Endodermal cell (in vitro differentiated cells): ENCODE results near the gene FES. TPM values are rescaled to one million over a fixed set of nuclear protein-coding genes. Genes with fewer than 3 reads are reported as not detected.
"Not testable (repeated sequence)": the region's sequence is repeated elsewhere in the genome, so short reads cannot be mapped to it uniquely, and the experiment has no call there.

Experiments used
- DNase-seq: peaks from one replicate; pipeline ENCODE4 v3.0.0-alpha.2; 2017
- H3K27ac ChIP-seq: 2 replicates; pipeline ENCODE4 v1.5.1; 2013; ENCODE audit warnings: mild to moderate bottlenecking, low read depth, low read length, moderate library complexity
- H3K27me3 ChIP-seq: 2 replicates; pipeline ENCODE4 v1.6.1; 2013; ENCODE audit warnings: mild to moderate bottlenecking, low read length, moderate library complexity; ENCODE audit not compliant: insufficient read depth, control insufficient read depth, poor library complexity, severe bottlenecking
- H3K36me3 ChIP-seq: 2 replicates; pipeline ENCODE4 v1.7.0; 2013; ENCODE audit warnings: mild to moderate bottlenecking, low read length, moderate library complexity; ENCODE audit not compliant: control insufficient read depth, insufficient read depth
- H3K4me1 ChIP-seq: one replicate; pipeline ENCODE4 v1.7.0; 2013; ENCODE audit warnings: low read length; ENCODE audit not compliant: control insufficient read depth, insufficient read depth
- H3K4me3 ChIP-seq: 2 replicates; pipeline ENCODE4 v1.5.1; 2013; ENCODE audit warnings: mild to moderate bottlenecking, low read length, moderate library complexity
- H3K9ac ChIP-seq: 2 replicates; pipeline ENCODE4 v1.6.1; 2013; ENCODE audit warnings: mild to moderate bottlenecking, low read length, moderate library complexity; ENCODE audit not compliant: poor library complexity, severe bottlenecking; ENCODE audit errors: extremely low read depth
- H3K9me3 ChIP-seq: 2 replicates; pipeline ENCODE4 v1.6.1; 2013; ENCODE audit warnings: mild to moderate bottlenecking, low read length, moderate library complexity; ENCODE audit not compliant: control insufficient read depth
- H3K27ac Mint-ChIP-seq: 2 replicates; pipeline ENCODE4 v1.8.0; 2020; ENCODE audit warnings: mixed read lengths
- H3K27me3 Mint-ChIP-seq: 2 replicates; pipeline ENCODE4 v1.8.0; 2021; ENCODE audit warnings: mild to moderate bottlenecking, mixed read lengths; ENCODE audit not compliant: insufficient read depth
- H3K36me3 Mint-ChIP-seq: 2 replicates; pipeline ENCODE4 v1.8.0; 2020; ENCODE audit warnings: low read depth, mixed read lengths
- H3K4me1 Mint-ChIP-seq: 2 replicates; pipeline ENCODE4 v1.8.0; 2020; ENCODE audit warnings: mixed read lengths
- H3K4me3 Mint-ChIP-seq: 2 replicates; pipeline ENCODE4 v1.8.0; 2020; ENCODE audit warnings: mild to moderate bottlenecking, moderate library complexity, mixed read lengths
- H3K9me3 Mint-ChIP-seq: 2 replicates; pipeline ENCODE4 v1.8.0; 2020; ENCODE audit warnings: mild to moderate bottlenecking, mixed read lengths
- CTCF ChIP-seq: fragments of 200-600 bp; sonication (generic); conservative IDR thresholded peaks from 2 replicates; pipeline ENCODE4 v1.5.0; 2021; ENCODE audit warnings: antibody characterized with exemption, mild to moderate bottlenecking
- WGBS, 2 experiments: methylation state at CpG; one replicate each; pipeline versions ENCODE4 v1.1.5 to v1.1.7; 2013; ENCODE audit warnings: missing lambda C conversion rate in 2 of 2, mixed read lengths in 1 of 2; ENCODE audit not compliant: insufficient coverage in 1 of 2, insufficient read length in 1 of 2; 5-methylcytosine and 5-hydroxymethylcytosine counted together
- total RNA-seq, 2 donors: library from RNA; stranded (reverse); fragmentation: NEBNext Ultra II Directional in 1 of 2; extraction: Animal tissue kit (Norgen Biotek cat#: 25700) in 1 of 2; gene quantifications; 2 replicates in 1 of 2; 3 replicates in 1 of 2; pipeline ENCODE4 v1.2.1, GENCODE V29; 2021

Gene FES
- total RNA-seq, 2 donors from 2014 or later: 25.9 to 29.9 TPM

- H3K36me3 Mint-ChIP-seq: peaks cover 27% of the 10 kb centered on the region
- Histone ChIP-seq H3K27me3 (no peaks in the 10 kb centered on the region), H3K36me3 (peaks cover 20% of the 10 kb centered on the region), H3K9ac (no peak overlapping the region), H3K4me3 (peak overlapping the region; percentile 84), H3K9me3 (no peaks in the 10 kb centered on the region), H3K27ac (no peak overlapping the region), H3K4me1 (peaks cover 39% of the 10 kb centered on the region)
- peaks cover 48% of the 10 kb centered on the region for H3K4me1 Mint-ChIP-seq
- 80 to 88% methylated on average over 2 to 6 of the region's 6 CpGs for WGBS, 2 experiments
- H3K9me3 Mint-ChIP-seq: no peaks in the 10 kb centered on the region
- no peak for DNase-seq
- no peak for TF ChIP-seq CTCF
- H3K27me3 Mint-ChIP-seq: no peaks in the 10 kb centered on the region
- peak overlapping the region; percentile 67 for H3K4me3 Mint-ChIP-seq
- H3K27ac Mint-ChIP-seq: peak overlapping the region; percentile 86
These were observed 10.8 kb upstream of the FES start for GRCh38 chr15:90873488-90873997.

GRCh38 chr15:90873998-90874605 is 10.2 kb upstream of the FES start:
- peak overlapping the region; percentile 67 for H3K4me3 Mint-ChIP-seq
- H3K9ac ChIP-seq: no peak overlapping the region

GRCh38 chr15:90874986-90875385 is 9.3 kb upstream of the FES start:
- H3K9ac ChIP-seq, H3K4me3 Mint-ChIP-seq, H3K27ac Mint-ChIP-seq, H3K27ac ChIP-seq, H3K27me3 ChIP-seq, H3K9me3 ChIP-seq, H3K27me3 Mint-ChIP-seq, H3K4me3 ChIP-seq, DNase-seq, H3K9me3 Mint-ChIP-seq: not testable (repeated sequence)
- 96 to 98% methylated on average over 3 to 9 of the region's 9 CpGs for WGBS, 2 experiments
- Mint-ChIP-seq H3K4me1 (peaks cover 34% of the 10 kb centered on the region), H3K36me3 (peaks cover 39% of the 10 kb centered on the region)
- H3K36me3 ChIP-seq: peaks cover 20% of the 10 kb centered on the region
- peaks cover 26% of the 10 kb centered on the region for H3K4me1 ChIP-seq

More at GRCh38 chr15:90873998-90874605, 10.2 kb upstream of the FES start:
- Histone ChIP-seq H3K36me3 (peaks cover 20% of the 10 kb centered on the region), H3K27me3 (no peaks in the 10 kb centered on the region), H3K27ac (no peak overlapping the region), H3K4me3 (peak overlapping the region; percentile 84), H3K4me1 (peaks cover 33% of the 10 kb centered on the region), H3K9me3 (no peaks in the 10 kb centered on the region)
- Mint-ChIP-seq H3K27ac (peak overlapping the region; percentile 78), H3K4me1 (peaks cover 42% of the 10 kb centered on the region), H3K27me3 (no peaks in the 10 kb centered on the region), H3K36me3 (peaks cover 32% of the 10 kb centered on the region), H3K9me3 (no peaks in the 10 kb centered on the region)
- no peak for TF ChIP-seq CTCF
- peak; percentile 81 for DNase-seq
- 50 to 52% methylated on average over 11 to 15 of the region's 15 CpGs for WGBS, 2 experiments
